GM18861 (cell line): ENCODE data around the gene SETD2.
"Not testable (repeated sequence)": the region's sequence is repeated elsewhere in the genome, so short reads cannot be mapped to it uniquely, and the experiment has no call there.

Experiments
- ATAC-seq: cut with Tn5 transposase; IDR thresholded peaks from one replicate; pipeline ENCODE4 v1.9.1; 2021; ENCODE audit not compliant: unreplicated experiment

SETD2 gene

GRCh38 chr3:47149339-47149933, 14.5 kb downstream of the SETD2 start:
- no peak for ATAC-seq

- ATAC-seq = no peak
Observed at GRCh38 chr3:47145272-47145671, 18.6 kb downstream of the SETD2 start.

GRCh38 chr3:47143068-47143467, 20.8 kb downstream of the SETD2 start:
- no peak for ATAC-seq

- ATAC-seq = not testable (repeated sequence)
Observed at GRCh38 chr3:47142536-47142935, 21.4 kb downstream of the SETD2 start.

GRCh38 chr3:47140973-47141461, 22.9 kb downstream of the SETD2 start:
- peak; percentile 87 for ATAC-seq

DNA sequence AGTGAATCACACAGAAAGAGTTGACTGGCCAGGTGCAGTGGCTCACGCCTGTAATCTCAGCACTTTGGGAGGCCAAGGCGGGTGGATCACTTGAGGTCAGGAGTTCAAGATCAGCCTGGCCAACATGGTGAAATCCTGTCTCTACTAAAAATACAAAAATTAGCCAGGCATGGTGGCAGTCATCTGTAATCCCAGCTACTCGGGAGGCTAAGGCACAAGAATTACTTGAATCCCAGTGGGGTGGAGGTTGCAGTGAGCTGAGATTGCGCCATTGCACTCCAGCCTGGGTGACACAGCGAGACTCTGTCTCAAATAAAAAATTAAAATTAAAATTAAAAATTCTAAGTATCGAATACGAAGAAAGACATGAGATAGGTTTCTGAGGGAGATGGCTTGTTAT, 23.4 kb downstream of the SETD2 start:
- not testable (repeated sequence) for ATAC-seq

DNA sequence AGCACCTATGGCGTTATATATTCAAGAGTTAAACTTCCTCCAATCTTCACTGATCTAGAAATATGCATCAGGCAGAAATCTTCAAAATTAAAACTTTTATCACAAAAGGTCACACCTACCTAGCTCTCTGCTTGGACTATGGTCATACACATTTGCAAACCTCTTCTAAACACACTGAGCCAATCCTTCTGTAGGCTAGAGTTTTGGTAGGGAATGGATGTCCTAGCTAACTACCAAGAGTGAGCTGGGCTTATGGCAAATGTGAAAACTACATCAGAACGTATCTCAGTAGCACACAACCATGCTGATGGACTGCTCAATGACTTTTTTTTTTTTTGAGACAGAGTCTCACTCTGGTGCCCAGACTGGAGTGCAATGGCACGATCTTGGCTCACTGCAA, 29.6 kb downstream of the SETD2 start:
- ATAC-seq = no peak

- no peak for ATAC-seq
Observed at GRCh38 chr3:47133641-47134040, 30.3 kb downstream of the SETD2 start.

DNA sequence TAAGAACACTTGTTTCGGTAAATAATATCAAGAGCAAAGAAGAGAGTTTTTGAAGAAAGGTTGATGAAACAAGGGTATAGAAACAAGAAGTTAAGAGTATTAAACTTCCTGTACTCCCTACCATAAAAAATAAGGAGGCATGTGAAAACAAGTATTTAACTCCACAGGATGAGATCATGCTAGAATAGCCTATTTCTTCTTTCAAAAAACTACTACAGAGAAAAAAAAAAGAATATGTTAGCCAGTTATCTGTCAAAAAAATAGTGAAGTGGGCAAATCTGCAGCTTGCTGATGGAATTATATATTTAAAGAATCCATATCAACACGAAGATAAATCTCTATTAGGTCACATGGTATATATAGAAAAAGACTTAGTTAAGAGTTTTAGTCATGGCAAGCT, 33.4 kb downstream of the SETD2 start:
- ATAC-seq = no peak

DNA sequence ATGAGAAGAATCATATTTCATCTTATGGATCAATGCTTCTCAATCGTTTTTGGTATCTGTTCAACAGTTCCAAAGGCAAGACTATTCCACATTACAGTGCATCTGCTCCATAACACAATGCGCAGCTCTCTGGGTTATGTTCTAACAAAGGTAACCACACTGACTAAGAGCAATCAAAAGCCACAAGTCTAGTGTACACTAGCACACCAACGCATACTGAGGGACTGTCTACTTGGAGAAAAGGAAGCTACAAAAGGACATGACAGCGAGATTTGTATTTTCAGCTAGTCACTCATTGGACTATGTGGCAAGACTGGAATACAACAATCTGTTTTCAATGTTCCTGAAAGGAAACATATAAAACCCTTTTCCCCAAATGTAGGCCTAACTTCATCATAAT, 35.8 kb downstream of the SETD2 start:
- ATAC-seq = no peak

- ATAC-seq = no peak
Observed at GRCh38 chr3:47123857-47124256, 40.1 kb downstream of the SETD2 start.

DNA sequence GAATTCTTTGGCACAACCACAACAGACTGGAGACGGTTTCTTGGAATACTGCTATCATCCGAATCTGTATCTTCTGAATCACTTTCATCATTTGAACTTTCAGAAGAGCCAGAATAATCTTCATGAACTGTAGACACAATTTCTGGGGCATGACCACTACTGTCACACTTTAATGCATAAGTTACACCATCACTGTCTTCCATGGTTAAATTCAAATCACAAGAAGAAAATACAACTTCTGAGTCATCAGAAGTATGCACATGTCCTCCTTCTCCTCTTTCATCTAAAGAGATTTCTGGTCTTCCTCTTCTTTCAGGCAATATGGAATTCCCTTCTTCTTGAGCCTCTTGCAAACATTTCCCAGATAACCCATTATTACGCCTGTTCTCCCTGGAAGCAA, 42.5 kb downstream of the SETD2 start:
- no peak for ATAC-seq

DNA sequence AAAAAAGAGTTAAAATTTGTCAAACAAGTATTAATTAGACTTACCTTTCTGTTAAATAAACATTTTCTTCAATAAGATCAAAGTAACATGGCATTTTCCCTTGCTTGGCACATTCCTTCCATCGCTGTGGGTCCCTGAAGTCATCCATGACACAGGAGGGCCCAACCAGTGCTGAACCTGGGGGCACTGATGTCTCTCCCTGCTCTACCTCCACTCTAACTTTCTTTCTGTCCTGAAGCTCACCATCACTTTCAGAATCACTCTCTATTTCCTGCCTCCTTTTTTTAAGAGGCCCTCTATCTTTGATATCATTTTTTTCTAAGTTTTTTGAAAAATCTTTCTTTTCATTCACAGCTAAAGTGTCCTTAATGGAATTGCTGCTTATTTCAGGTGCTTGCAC, 43.8 kb downstream of the SETD2 start:
- ATAC-seq = no peak

DNA sequence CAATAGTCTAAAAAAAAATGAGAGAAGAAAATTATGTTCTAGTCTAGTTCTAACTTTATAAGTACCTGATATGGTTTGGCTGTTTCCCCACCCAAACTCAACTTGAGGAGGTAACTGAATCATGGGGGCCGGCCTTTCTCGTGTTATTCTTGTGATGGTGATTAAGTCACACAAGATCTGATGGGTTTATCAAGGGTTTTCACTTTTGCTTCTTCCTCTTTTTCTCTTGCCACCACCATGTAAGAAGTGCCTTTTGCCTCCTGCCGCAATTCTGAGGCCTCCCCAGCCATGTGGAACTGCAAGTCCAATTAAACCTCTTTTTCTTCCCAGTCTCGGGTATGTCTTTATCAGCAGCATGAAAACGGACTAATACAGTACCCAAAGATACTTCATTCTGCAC, 44.5 kb downstream of the SETD2 start:
- ATAC-seq = not testable (repeated sequence)

GRCh38 chr3:47117807-47118364, 46.0 kb downstream of the SETD2 start:
- no peak for ATAC-seq

- not testable (repeated sequence) for ATAC-seq
Observed at GRCh38 chr3:47115524-47115923, 48.4 kb downstream of the SETD2 start.

GRCh38 chr3:47113669-47114365, 50.1 kb downstream of the SETD2 start:
- ATAC-seq = peak; percentile 52

DNA sequence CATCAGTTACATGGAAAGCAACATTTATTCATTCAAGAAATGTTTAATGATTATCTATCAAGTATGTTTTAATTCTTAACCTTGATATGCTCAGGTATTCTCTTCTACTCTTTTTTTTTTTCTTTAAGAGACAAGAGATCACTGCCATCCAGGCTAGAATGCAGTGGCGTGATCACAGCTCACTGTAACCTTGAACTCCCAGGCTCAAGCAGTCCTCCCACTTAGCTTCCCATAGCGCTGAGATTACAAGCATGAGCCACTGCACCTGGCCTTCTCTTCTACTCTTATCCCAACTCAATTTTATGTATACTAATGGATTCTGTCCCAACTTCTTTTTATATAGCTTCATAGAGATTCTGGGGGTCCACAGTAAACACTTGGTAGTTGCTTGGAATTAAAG, 50.9 kb downstream of the SETD2 start:
- no peak for ATAC-seq

DNA sequence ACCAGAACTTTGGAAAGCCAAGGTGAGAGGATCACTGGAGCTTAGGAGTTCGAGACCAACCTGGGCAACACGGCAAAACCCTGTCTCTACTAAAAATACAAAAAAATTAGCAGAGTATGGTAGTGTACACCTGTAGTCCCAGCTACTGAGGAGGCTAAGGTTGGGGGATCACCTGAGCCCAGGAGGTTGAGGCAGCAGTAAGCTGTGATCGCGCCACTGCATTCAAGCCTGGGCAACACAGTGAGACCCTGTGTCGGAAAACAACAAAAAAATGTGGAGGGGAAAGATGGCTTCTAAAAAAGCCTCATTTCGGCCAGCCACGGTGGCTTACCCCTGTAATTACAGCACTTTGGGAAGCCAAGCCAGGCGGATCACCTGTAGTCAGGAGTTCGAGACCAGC, 54.5 kb downstream of the SETD2 start:
- no peak for ATAC-seq

GRCh38 chr3:47108546-47108945, 55.4 kb downstream of the SETD2 start:
- no peak for ATAC-seq

- ATAC-seq = no peak
Observed at GRCh38 chr3:47104259-47104658, 59.7 kb downstream of the SETD2 start.

DNA sequence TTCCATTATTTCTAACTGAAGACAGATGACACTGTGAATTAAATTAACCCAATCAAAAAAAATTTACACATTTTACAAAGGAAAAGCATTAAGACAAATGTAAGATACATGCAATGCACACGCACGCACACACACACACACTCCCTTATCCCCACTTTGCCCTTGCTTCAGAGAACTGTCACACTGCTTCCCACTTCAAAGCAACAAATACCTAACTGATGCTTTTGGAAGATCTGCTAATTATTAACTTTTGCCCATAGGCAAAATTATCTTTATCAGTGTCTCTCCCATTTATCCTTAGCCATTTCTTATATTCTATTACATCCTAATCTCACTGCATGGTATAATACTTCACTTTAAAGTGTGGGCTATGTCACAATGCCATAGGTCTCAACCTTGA, 60.3 kb downstream of the SETD2 start:
- no peak for ATAC-seq
